NCI-H82 (cell line): ENCODE measurements around the gene BEGAIN.

Experiments
- DNase-seq: peaks from one replicate; lab custom pipeline; 2025; lab: John Stamatoyannopoulos, UW

The BEGAIN gene

DNA sequence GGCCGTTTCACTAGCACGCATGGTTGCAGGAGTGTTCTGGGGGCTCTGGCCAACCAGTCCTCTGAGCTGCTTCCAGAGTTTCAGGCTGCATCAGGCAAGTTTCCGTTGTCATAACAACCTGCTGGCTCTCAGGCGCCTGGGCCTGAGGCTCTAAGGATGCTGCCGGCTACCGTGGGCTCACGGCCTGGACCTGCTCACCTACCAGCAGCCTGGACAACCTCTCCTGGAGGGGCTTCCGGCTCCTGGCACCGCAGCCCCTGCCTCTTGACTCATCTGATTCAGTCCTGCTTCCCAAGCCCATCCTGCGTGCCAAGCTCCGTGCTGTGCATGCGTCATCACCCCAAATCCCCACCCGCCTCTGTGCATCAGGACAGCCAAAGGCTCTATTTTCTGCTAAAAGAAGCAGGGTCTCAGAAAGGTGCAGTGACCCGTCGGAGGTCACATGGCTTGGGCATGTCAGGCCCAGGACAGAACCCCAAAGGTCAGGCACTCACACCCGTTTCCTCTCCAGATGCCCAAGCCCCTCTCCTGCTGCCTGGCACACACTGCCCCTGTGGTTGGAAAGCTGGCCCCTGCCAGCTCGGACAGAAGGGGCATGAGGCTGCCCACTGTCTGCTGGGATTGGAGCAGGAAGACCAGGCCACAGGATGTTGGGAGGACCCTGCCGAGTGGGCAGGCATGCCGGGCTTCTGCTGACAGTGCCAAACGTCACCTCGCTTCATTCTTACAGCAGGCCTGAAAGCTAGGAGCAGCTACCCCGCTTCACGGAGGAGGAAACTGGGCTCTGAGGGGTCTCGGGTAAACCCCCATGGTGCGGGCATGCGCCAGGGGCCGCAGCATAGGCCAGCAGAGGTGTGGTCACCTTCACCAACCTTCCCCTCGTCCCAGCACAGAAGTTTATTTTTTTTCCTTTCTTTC lies 5.7 kb downstream of the BEGAIN start:
- no peak for DNase-seq

DNA sequence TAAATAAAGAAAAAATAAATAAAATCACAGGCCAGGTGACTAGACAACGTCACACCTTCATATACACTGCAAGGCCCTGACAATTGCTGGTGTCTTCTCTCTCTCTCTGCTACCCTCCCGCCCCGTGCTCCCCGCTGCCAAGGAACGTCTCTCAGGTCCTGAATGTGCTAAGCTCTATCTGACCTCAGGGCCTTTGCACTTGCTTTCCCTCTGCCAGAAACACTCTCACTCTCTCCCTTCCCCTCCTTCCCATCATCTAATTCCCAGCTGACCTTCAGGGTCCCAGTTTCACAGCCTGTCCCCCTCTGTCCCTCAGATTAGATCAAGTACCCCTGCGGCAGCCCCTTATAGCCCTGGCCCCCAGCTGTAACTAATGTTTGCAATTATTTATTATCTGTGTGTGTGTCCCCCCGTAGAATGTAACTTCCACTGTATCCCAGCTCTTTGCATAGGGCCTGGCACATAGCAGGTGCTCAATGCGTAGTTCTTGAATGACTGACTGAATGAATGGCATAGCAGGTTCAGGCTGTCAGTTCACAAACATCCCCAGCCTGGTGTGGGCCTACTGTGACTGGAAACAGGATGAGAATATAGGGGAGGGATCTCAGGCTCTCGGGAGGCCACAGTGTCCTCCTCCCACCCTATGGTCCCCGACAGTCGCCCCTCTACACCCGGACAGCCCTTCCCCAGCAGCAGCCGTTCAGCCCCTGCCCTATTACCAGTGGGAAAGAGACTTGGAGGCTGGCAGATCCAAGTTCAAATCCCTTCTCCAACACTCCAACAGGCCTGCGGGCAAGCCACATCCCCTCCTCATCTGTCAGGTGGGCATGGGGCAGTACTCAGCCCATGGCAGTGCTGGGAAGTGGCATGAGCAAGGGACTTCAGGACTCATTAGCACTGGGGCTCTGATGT lies 6.6 kb downstream of the BEGAIN start:
- DNase-seq: no peak

DNA sequence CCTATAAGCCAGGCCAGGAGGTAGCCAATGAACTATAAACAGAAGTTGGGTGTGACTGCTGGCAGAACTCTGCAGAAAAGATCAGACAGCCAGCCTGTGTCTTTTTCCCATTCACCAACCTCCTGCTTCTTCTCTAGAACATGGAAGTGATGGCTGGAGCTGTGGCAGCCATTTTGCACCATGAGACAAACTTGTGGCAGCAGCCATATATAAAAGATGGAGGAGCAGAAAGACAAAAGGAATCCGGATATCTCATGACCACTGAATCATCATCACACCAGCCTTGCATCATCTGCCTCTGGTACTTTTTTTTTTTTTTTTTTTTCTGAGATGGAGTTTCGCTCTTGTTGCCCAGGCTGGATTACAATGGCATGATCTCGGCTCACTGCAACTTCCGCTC lies 8.7 kb downstream of the BEGAIN start:
- no peak for DNase-seq

DNA sequence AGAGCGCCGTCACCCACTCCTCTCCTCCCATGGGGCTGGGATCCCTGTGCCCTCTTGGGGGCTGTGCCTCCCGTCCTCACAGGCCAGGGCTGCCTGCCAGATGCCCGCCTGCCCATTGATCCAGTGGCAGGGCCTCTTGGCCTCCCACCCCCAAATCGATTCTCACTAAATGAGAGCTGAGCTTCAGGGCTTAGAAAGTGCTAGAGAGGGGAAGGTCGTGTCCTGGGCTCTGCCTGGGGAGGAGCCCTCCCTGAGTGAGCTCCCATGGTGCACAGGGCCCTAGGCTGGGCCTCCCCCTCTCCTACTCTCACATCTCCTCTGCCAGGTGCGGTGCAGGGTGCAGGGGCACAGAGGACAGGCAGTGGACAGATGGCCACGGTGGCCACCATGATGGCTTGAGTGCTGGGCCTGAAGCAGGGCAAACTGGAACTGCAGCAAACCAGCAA lies 9.2 kb downstream of the BEGAIN start:
- DNase-seq: no peak

- no peak for DNase-seq
Observed at GRCh38 chr14:100577321-100577985, 9.8 kb downstream of the BEGAIN start.

GRCh38 chr14:100576091-100577085 lies 10.8 kb downstream of the BEGAIN start:
- no peak for DNase-seq

- DNase-seq: no peak
Observed at GRCh38 chr14:100575266-100575995, 11.8 kb downstream of the BEGAIN start.

- DNase-seq: no peak
Observed at GRCh38 chr14:100574642-100575031, 12.6 kb downstream of the BEGAIN start.

GRCh38 chr14:100573757-100574641 lies 13.2 kb downstream of the BEGAIN start:
- no peak for DNase-seq

GRCh38 chr14:100573002-100573756 lies 14.0 kb downstream of the BEGAIN start:
- DNase-seq: peak; percentile 23

DNA sequence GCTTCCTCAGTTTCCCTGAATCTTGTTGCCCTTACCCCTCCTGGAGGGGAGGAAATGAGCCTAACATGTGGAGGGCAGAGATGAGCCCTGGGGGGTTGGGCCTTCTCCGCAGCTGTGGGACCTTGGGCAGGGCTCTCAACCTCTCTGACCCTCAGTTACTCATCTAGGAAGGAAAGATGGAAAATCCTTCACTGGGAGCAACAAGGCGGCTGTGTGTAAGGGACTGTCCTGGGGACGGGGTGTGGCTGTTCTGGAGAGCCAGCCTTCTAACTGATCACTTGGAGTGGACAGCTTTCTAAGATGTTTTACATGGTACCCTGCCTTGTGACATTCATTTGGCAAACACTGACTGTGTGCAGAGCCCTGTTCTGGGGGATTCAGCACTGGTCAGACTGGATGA lies 14.7 kb downstream of the BEGAIN start:
- DNase-seq: no peak

DNA sequence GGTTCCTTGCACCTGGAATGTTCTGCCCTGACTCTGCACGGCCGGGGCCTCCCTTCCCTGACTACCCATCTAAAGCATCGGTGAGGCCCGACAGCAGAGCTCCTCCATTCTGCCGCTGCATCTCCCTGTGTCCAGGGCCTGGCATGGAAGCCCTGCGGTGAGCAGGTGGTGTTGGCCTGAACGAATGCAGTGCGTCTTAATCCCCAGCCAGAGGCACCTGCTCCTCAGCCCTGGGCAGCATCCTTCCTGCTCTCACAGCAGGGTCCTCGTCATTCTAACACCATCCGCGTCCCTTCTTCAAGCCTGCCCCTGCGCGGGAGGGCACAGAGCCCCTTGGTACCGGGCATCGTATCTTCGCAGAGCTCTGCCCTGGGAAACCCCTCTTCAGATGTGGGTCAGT lies 15.4 kb downstream of the BEGAIN start:
- DNase-seq: peak; percentile 16

DNA sequence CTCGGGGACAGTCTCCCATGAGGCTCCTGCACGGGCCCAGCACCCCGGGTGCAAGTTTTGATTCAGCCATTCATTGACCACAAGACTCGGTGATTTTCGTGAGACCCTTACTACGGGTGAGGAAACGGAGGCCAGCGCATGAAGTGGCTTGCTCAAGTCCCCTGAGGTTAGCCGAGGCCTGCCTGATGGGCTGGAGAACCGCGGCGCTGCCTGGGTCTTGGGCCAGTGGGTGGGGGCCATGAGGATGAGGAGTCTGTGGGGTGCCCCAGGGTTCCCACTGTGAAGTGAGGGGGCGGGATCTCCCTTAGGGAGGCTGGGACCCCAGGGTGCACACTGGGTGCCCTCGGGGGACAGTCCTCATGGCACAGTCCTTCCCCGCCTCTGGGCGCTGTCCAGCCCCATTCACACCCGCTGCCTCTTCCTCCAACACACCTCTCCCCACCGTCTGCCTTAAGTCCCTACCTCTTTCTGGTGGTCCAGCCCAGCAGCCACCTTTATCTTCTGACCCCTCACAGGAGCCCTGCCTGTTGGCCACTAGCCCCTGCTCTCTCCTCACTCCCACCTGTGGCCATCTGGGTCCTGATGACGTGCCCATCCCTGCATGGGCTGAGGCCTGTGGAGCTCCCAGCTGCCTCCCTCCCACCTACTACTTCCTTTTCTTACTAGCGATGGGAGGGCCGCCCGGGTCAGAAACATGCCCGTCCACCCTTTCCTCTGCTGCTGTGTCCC lies 16.3 kb downstream of the BEGAIN start:
- no peak for DNase-seq

DNA sequence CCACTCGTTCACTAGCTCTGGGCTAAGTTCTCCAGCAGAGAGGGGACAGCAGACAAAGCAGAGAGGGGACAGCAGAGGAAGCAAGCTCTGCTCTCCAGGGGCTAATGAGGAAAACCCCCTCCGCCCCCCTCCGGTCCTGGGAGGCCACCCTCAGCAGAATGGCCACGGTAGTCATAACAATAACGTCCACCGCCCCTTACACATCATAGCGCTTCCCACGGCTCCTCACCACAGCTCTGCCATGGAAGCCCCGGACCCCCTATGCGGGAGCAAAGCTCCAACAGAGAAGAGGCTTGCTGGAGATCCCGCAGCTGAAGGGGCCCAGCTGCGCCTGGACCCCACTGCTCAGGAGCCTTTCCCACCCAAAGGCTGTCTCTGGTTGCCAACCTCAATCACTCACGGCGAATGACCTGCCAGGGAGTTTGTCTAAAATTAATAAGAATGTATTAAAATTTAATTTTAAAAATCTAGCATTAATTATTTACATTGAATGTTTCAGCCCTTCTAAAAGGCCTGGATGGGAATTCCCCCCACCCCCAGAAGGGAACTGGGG lies 17.4 kb downstream of the BEGAIN start:
- no peak for DNase-seq

GRCh38 chr14:100568998-100569733 lies 18.1 kb downstream of the BEGAIN start:
- no peak for DNase-seq

DNA sequence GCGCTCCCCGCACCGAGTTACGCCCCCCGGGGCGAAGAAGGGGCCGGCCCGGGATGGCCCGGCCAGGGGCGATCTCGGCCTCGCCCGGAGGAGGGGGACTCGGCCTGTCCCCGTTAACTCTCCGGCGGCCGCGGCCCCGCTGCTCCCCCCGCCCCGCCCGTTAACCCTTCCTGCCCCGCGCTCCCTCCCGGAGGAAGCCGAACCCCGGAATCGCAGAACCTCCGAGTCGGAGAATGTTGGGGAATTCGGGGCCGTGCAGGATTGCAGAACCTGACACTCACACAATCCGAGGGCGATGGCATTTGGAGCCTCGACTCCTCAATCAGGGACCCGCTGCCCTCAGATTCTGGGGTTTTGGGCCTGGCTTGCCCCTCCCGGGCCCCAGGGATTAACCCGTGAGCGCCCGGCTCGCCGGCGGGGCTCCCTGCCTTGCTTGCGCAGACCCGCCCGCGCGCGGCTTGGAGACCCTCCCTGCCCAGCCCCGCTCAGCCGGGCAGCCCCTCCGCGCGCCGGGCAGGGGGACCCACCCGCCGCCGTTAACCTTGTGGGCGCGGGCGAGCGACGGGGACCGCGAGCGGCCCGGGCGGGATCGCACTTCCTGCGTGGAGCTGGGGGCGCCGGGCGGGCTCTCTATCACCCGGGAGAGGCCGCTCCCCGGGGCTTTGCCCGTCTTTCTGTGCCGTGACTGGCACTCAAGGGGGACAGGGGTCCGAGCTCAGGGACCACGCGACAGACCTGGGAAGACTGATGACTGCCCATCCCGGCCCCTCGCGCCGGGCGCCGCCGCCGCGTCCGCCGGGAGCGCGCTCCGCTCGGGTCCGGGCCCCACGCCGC lies 18.8 kb downstream of the BEGAIN start:
- DNase-seq: no peak
